HepG2 (cell line): ENCODE data around the gene OSM. TPM values are rescaled to one million over a fixed set of nuclear protein-coding genes. Genes with fewer than 3 reads are reported as not detected.

Experiments
- BRCA1 ChIP-seq: sonication (generic); formaldehyde crosslinking; IDR thresholded peaks from 2 replicates; pipeline ENCODE4 v1.4.0; 2020; ENCODE audit warnings: missing genetic modification reagents
- DDIT3 ChIP-seq: sonication (generic); formaldehyde crosslinking; IDR thresholded peaks from 2 replicates; pipeline ENCODE4 v1.4.0; 2020; ENCODE audit warnings: mild to moderate bottlenecking, missing genetic modification reagents
- FIP1L1 ChIP-seq: fragments of 200-400 bp; formaldehyde crosslinking; IDR thresholded peaks from 2 replicates; pipeline ENCODE4 v1.6.1; 2018; ENCODE audit warnings: low read depth, mild to moderate bottlenecking, low read length, moderate library complexity, borderline replicate concordance; ENCODE audit not compliant: insufficient read depth
- GFI1 ChIP-seq: sonication (generic); formaldehyde crosslinking; IDR thresholded peaks from 2 replicates; pipeline ENCODE4 v1.5.0; 2020; ENCODE audit warnings: missing genetic modification reagents, mild to moderate bottlenecking, borderline replicate concordance
- JUND ChIP-seq: sonication (generic); formaldehyde crosslinking; IDR thresholded peaks from 2 replicates; pipeline ENCODE4 v1.8.0; 2022; ENCODE audit warnings: mild to moderate bottlenecking, missing genetic modification reagents
- MAFK ChIP-seq, 2 experiments: IDR thresholded peaks in 1 of 2; conservative IDR thresholded peaks in 1 of 2; 2 replicates each; pipeline ENCODE4 v1.6.1; 2011; ENCODE audit warnings: improper control_type of control experiment in 2 of 2, low read length in 2 of 2
- MBD4 ChIP-seq: IDR thresholded peaks from 2 replicates; pipeline ENCODE4 v1.6.1; 2012; ENCODE audit warnings: low read length, inconsistent platforms, borderline replicate concordance
- NCOA1 ChIP-seq: sonication (generic); formaldehyde crosslinking; IDR thresholded peaks from 2 replicates; pipeline ENCODE4 v1.9.0; 2021; ENCODE audit warnings: missing genetic modification reagents
- PLSCR1 ChIP-seq: sonication (generic); formaldehyde crosslinking; IDR thresholded peaks from 2 replicates; pipeline ENCODE4 v1.5.0; 2020; ENCODE audit warnings: missing genetic modification reagents, mild to moderate bottlenecking, borderline replicate concordance
- SALL1 ChIP-seq: sonication (generic); formaldehyde crosslinking; IDR thresholded peaks from 2 replicates; pipeline ENCODE4 v1.8.0; 2022; ENCODE audit warnings: mild to moderate bottlenecking, missing genetic modification reagents
- TFDP1 ChIP-seq: IDR thresholded peaks from 2 replicates; pipeline ENCODE4 v1.6.1; 2016; ENCODE audit warnings: missing compliant biosample characterization, missing genetic modification reagents, borderline replicate concordance
- THAP8 ChIP-seq: sonication (generic); formaldehyde crosslinking; IDR thresholded peaks from 2 replicates; pipeline ENCODE4 v1.5.1; 2020; ENCODE audit warnings: missing genetic modification reagents, mild to moderate bottlenecking, borderline replicate concordance
- THAP9 ChIP-seq: sonication (generic); formaldehyde crosslinking; IDR thresholded peaks from 2 replicates; pipeline ENCODE4; 2020; ENCODE audit warnings: missing genetic modification reagents, mild to moderate bottlenecking, borderline replicate concordance
- ZFP91 ChIP-seq: sonication (generic); formaldehyde crosslinking; IDR thresholded peaks from 2 replicates; pipeline ENCODE4 v1.9.0; 2022; ENCODE audit warnings: missing genetic modification reagents, mild to moderate bottlenecking, borderline replicate concordance
- ZFY ChIP-seq: sonication (generic); formaldehyde crosslinking; IDR thresholded peaks from 2 replicates; pipeline ENCODE4 v1.4.0; 2020; ENCODE audit warnings: missing genetic modification reagents
- ZMYM3 ChIP-seq: sonication (generic); formaldehyde crosslinking; IDR thresholded peaks from 2 replicates; pipeline ENCODE4 v1.5.1; 2020; ENCODE audit warnings: mild to moderate bottlenecking, missing genetic modification reagents
- ZNF224 ChIP-seq: sonication (generic); formaldehyde crosslinking; IDR thresholded peaks from 2 replicates; pipeline ENCODE4 v1.5.0; 2020; ENCODE audit warnings: mild to moderate bottlenecking, missing genetic modification reagents
- ZNF282 ChIP-seq: fragments of 450-650 bp; IDR thresholded peaks from 2 replicates; pipeline ENCODE4 v1.6.1; 2018; ENCODE audit not compliant: partially characterized antibody
- ZNF331 ChIP-seq: sonication (generic); formaldehyde crosslinking; IDR thresholded peaks from 2 replicates; pipeline ENCODE4 v1.4.0; 2020; ENCODE audit warnings: missing genetic modification reagents
- ZNF510 ChIP-seq: sonication (generic); formaldehyde crosslinking; IDR thresholded peaks from 2 replicates; pipeline ENCODE4 v1.4.0; 2020; ENCODE audit warnings: low read depth, mild to moderate bottlenecking, missing genetic modification reagents
- ZNF615 ChIP-seq: sonication (generic); formaldehyde crosslinking; IDR thresholded peaks from 2 replicates; pipeline ENCODE4 v1.5.0; 2020; ENCODE audit warnings: mild to moderate bottlenecking, missing genetic modification reagents, borderline replicate concordance
- ZNF776 ChIP-seq: sonication (generic); formaldehyde crosslinking; IDR thresholded peaks from 2 replicates; pipeline ENCODE4 v1.4.0; 2020; ENCODE audit warnings: mild to moderate bottlenecking, missing genetic modification reagents
- polyA plus RNA-seq, 8 experiments: library from polyadenylated mRNA; depleted of rRNA in 3 of 8; stranded (reverse) in 7 of 8; unstranded in 1 of 8; fragments of >200 nt; fragmentation: Illumina TruSeq in 4 of 8; extraction: Trizol in 4 of 8; gene quantifications; 2 replicates each; pipeline versions ENCODE4 v1.2.1 to v1.2.3, GENCODE V29; 2011 to 2016; ENCODE audit warnings: low read depth in 4 of 8, missing spikeins in 1 of 8, mixed read lengths in 1 of 8; ENCODE audit not compliant: insufficient read depth in 1 of 8
- total RNA-seq, 5 experiments: library from RNA; depleted of rRNA; stranded (reverse); fragments of >200 nt; fragmentation: Illumina TruSeq; extraction: Trizol; gene quantifications; 2 replicates each; pipeline ENCODE4 v1.2.3, GENCODE V29; 2016; ENCODE audit warnings: low read depth in 1 of 5

Gene OSM
- total and polyA plus RNA-seq, 2 of the 13 experiments (the other 11 are each of a cell fraction or from before 2014, with no cell fraction given): not detected

GRCh38 chr22:30286813-30287647 is 20.4 kb upstream of the OSM start (continued):
- no peak for TF ChIP-seq THAP9 (CRISPR knock-in tag)
- no peak for TF ChIP-seq FIP1L1
- TF ChIP-seq TFDP1 (CRISPR knock-in tag): no peak
- TF ChIP-seq NCOA1 (CRISPR knock-in tag): no peak
- no peak for TF ChIP-seq THAP8 (CRISPR knock-in tag)
- no peak for TF ChIP-seq PLSCR1 (CRISPR knock-in tag)
- no peak for TF ChIP-seq ZNF282
- no peak for TF ChIP-seq ZMYM3
- no peak for TF ChIP-seq JUND (CRISPR knock-in tag)
- no peak for TF ChIP-seq GFI1
- no peak for TF ChIP-seq ZNF615 (CRISPR knock-in tag)
- TF ChIP-seq ZFP91: 0 out of 2 replicates have a peak, but pooled peaks have one; percentile 35
- TF ChIP-seq ZNF224 (CRISPR knock-in tag): no peak
- no peak for TF ChIP-seq MBD4
- TF ChIP-seq ZNF331 (CRISPR knock-in tag): no peak
- no peak for TF ChIP-seq DDIT3
- TF ChIP-seq MAFK (conservative IDR thresholded peaks at IDR 0.05 in 1 of 2, IDR thresholded peaks at IDR 0.05 in 1 of 2; ENCODE audit: low read length in 2 of 2): no peak
- no peak for TF ChIP-seq ZNF776 (CRISPR knock-in tag)
- peak; percentile 45; the same call in 1 of the 2 replicates for TF ChIP-seq ZFY (CRISPR knock-in tag)
- TF ChIP-seq SALL1: peak; percentile 23; the same call in 1 of the 2 replicates
- TF ChIP-seq ZNF510 (CRISPR knock-in tag): no peak
- TF ChIP-seq BRCA1 (CRISPR knock-in tag): no peak
